Measurements from ENCODE around the gene UACA.

Gene UACA

GRCh38 chr15:70652341-70652740, 111.0 kb downstream of the UACA start:
- no peak for TF ChIP-seq CTCF (conservative IDR thresholded peaks at IDR 0.05; ENCODE audit: low read depth, low read length)
- no peak overlapping the region for H3K4me3 ChIP-seq (ENCODE audit: low read depth, low read length)
- no peak for DNase-seq (ENCODE audit: low read depth)

- no peak for DNase-seq (ENCODE audit: low read depth)
- no peak overlapping the region for H3K4me3 ChIP-seq (ENCODE audit: low read depth, low read length)
- no peak for TF ChIP-seq CTCF (conservative IDR thresholded peaks at IDR 0.05; ENCODE audit: low read depth, low read length)
These were observed 112.0 kb downstream of the UACA start for GRCh38 chr15:70651303-70651845.

DNA sequence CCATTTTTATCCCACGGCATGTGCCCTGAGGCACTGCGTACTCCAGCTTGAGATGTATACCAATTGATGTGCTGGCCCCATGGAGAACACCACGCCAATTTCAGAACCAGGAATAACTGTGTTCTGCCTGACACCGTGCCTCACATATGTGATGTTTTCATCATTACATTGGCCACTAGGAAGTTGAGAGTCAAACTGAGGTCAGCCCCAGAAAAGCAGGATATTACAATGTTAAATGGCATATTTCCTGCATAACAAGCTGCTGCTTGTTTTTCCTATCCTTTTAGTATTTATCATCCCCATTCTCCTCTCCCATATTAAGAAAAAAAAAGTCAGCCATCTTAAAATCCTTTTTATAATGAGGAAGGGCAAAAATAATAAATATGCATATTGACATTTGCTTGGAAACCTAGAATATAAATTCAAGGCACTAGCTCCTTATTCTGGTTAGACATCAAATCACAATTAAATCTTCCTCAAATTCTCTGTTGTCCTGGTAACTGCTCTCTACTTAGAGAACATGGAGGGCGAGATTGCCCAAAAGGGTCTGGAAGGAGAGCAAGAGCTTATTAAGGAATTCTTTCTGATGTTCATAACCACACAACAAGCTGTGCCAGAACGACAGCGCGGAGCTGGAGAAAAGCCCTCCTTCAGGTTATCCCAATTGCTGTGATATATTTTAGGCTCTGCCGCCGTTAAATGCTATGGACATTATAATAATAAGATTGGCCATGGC, 112.6 kb downstream of the UACA start:
- DNase-seq (ENCODE audit: low read depth), result no peak
- H3K4me3 ChIP-seq (ENCODE audit: low read depth, low read length), result no peak overlapping the region
- TF ChIP-seq CTCF (conservative IDR thresholded peaks at IDR 0.05; ENCODE audit: low read depth, low read length), result no peak

GRCh38 chr15:70647396-70647795, 116.0 kb downstream of the UACA start:
- no peak for TF ChIP-seq CTCF (conservative IDR thresholded peaks at IDR 0.05; ENCODE audit: low read depth, low read length)
- DNase-seq (ENCODE audit: low read depth), result no peak
- H3K4me3 ChIP-seq (ENCODE audit: low read depth, low read length), result no peak overlapping the region

GRCh38 chr15:70646169-70646568, 117.2 kb downstream of the UACA start:
- TF ChIP-seq CTCF (conservative IDR thresholded peaks at IDR 0.05; ENCODE audit: low read depth, low read length), result no peak
- no peak overlapping the region for H3K4me3 ChIP-seq (ENCODE audit: low read depth, low read length)
- peak; percentile 50 for DNase-seq (ENCODE audit: low read depth)

DNA sequence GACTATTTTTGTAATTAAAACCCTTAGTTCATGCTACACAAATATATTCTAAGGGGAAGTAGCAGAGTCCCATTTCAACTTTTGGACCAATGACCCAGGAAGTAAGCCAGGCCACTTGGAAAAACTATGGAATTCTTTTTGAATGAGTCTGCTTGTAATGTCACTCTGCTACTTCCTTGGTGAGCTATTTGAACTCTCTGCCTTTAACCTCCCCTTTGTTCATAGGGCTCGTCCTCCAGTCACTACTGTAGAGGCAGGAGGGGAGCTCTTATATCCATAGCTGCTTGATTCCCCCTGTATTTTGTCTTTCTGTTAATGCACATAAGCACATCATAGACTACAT, 119.6 kb downstream of the UACA start:
- peak; percentile 36 for DNase-seq (ENCODE audit: low read depth)
- TF ChIP-seq CTCF (conservative IDR thresholded peaks at IDR 0.05; ENCODE audit: low read depth, low read length), result no peak
- no peak overlapping the region for H3K4me3 ChIP-seq (ENCODE audit: low read depth, low read length)

All from choroid plexus epithelial cell (primary cell).